RWPE2 (cell line): ENCODE data around the gene PAX7.
"Not testable (repeated sequence)": the region's sequence is repeated elsewhere in the genome, so short reads cannot be mapped to it uniquely, and the experiment has no call there.

ENCODE experiments used
- ATAC-seq: fragments of 200-7000 bp; cut with Tn5 transposase; 3 replicates; pipeline ENCODE4 v1.9.1; 2021; ENCODE audit warnings: low read depth
- DNase-seq: peaks from one replicate; pipeline ENCODE4 v3.0.0-alpha.2; 2020; ENCODE audit warnings: low spot score
- H3K27ac ChIP-seq: fragments of 450-650 bp; 2 replicates; pipeline ENCODE4 v1.5.1; 2017; ENCODE audit warnings: mild to moderate bottlenecking; ENCODE audit not compliant: poor library complexity, severe bottlenecking
- H3K27me3 ChIP-seq: fragments of 250-450 bp; sonication (Bioruptor Pico); 2 replicates; pipeline ENCODE4 v1.5.1; 2021; ENCODE audit warnings: mild to moderate bottlenecking, moderate library complexity; ENCODE audit not compliant: insufficient read depth, poor library complexity, severe bottlenecking
- H3K36me3 ChIP-seq: fragments of 250-450 bp; sonication (Bioruptor Pico); 2 replicates; pipeline ENCODE4 v1.5.1; 2020; ENCODE audit warnings: low read depth, mild to moderate bottlenecking, moderate library complexity
- H3K4me1 ChIP-seq: fragments of 250-450 bp; sonication (Bioruptor Pico); 2 replicates; pipeline ENCODE4 v1.5.1; 2021; ENCODE audit warnings: mild to moderate bottlenecking, moderate library complexity; ENCODE audit not compliant: insufficient read depth, poor library complexity, severe bottlenecking
- H3K4me3 ChIP-seq: fragments of 250-450 bp; sonication (Bioruptor Pico); 2 replicates; pipeline ENCODE4 v1.5.1; 2021; ENCODE audit warnings: mild to moderate bottlenecking, moderate library complexity; ENCODE audit not compliant: severe bottlenecking
- H3K9me3 ChIP-seq: fragments of 250-450 bp; sonication (Bioruptor Pico); 2 replicates; pipeline ENCODE4 v1.5.1; 2021; ENCODE audit warnings: mild to moderate bottlenecking, moderate library complexity; ENCODE audit not compliant: severe bottlenecking
- TF ChIP-seq, protein P1 (sequence below): fragments of 450-650 bp; IDR thresholded peaks from one replicate; pipeline ENCODE4 v1.5.1; 2017; ENCODE audit warnings: mild to moderate bottlenecking, moderate library complexity; ENCODE audit not compliant: poor library complexity, severe bottlenecking

Gene PAX7

GRCh38 chr1:18687273-18687672, 56.6 kb downstream of the PAX7 start:
- H3K36me3 ChIP-seq, result no peaks in the 10 kb centered on the region

DNA sequence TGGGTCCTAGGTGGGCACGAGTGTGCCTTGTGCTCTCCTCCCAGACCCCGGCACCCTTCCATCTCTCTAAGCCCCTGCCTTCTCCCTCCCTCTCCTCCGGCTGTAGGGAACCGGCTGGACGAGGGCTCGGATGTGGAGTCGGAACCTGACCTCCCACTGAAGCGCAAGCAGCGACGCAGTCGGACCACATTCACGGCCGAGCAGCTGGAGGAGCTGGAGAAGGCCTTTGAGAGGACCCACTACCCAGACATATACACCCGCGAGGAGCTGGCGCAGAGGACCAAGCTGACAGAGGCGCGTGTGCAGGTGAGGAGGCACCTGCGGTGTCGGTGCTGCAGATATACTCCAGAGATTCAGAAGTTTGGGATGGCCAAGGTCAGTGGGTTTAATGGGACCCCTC, 61.0 kb downstream of the PAX7 start:
- TF ChIP-seq, protein P1, sequence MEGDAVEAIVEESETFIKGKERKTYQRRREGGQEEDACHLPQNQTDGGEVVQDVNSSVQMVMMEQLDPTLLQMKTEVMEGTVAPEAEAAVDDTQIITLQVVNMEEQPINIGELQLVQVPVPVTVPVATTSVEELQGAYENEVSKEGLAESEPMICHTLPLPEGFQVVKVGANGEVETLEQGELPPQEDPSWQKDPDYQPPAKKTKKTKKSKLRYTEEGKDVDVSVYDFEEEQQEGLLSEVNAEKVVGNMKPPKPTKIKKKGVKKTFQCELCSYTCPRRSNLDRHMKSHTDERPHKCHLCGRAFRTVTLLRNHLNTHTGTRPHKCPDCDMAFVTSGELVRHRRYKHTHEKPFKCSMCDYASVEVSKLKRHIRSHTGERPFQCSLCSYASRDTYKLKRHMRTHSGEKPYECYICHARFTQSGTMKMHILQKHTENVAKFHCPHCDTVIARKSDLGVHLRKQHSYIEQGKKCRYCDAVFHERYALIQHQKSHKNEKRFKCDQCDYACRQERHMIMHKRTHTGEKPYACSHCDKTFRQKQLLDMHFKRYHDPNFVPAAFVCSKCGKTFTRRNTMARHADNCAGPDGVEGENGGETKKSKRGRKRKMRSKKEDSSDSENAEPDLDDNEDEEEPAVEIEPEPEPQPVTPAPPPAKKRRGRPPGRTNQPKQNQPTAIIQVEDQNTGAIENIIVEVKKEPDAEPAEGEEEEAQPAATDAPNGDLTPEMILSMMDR, result no peak
- Histone ChIP-seq H3K4me1 (no peaks in the 10 kb centered on the region), H3K4me3 (no peak overlapping the region), H3K27ac (no peak overlapping the region), H3K9me3 (no peaks in the 10 kb centered on the region), H3K36me3 (no peaks in the 10 kb centered on the region), H3K27me3 (no peaks in the 10 kb centered on the region)
- no peak for ATAC-seq
- no peak for DNase-seq

More at GRCh38 chr1:18687273-18687672, 56.6 kb downstream of the PAX7 start:
- DNase-seq (no peak), ATAC-seq (no peak)
- Histone ChIP-seq H3K27me3 (no peaks in the 10 kb centered on the region), H3K4me1 (no peaks in the 10 kb centered on the region), H3K27ac (no peak overlapping the region), H3K4me3 (no peak overlapping the region), H3K9me3 (no peaks in the 10 kb centered on the region)
- TF ChIP-seq, protein P1, result no peak

- no peak overlapping the region for H3K27ac ChIP-seq
- no peaks in the 10 kb centered on the region for H3K27me3 ChIP-seq
- no peaks in the 10 kb centered on the region for H3K9me3 ChIP-seq
- H3K36me3 ChIP-seq, result no peaks in the 10 kb centered on the region
- TF ChIP-seq, protein P1, result no peak
- H3K4me3 ChIP-seq, result no peak overlapping the region
- ATAC-seq, result peak; percentile 36; the same call in 1 of the 3 replicates
- H3K4me1 ChIP-seq, result no peaks in the 10 kb centered on the region
- no peak for DNase-seq
These were observed 62.8 kb downstream of the PAX7 start for GRCh38 chr1:18693256-18694098.

- not testable (repeated sequence) for H3K4me1 ChIP-seq, DNase-seq, H3K36me3 ChIP-seq, H3K27me3 ChIP-seq, ATAC-seq, H3K4me3 ChIP-seq, H3K9me3 ChIP-seq, H3K27ac ChIP-seq
These were observed 63.6 kb downstream of the PAX7 start for GRCh38 chr1:18694289-18694688.

DNA sequence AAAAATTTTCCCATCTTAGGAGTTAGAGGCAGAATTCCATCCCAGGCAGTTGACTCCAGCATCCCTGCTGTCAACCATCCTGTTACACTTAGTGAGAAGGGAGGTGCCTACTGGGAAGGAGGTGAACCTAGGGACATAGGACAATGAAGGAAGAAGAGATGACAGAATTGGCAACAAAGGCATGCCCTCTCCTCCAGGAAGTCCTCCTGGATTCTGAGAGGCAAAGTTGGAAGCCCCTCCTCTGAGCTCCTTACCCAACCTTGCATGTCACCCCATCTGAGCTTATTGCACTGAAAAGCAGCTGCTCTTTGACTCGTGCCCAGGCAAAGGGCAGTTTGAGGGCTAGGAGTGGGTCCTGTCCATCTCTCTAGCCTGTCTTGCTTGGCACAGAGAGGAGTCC, 66.9 kb downstream of the PAX7 start:
- ATAC-seq, result no peak
- TF ChIP-seq, protein P1, result no peak
- no peak overlapping the region for H3K27ac ChIP-seq
- H3K27me3 ChIP-seq, result peaks cover under 1% of the 10 kb centered on the region
- no peak overlapping the region for H3K4me3 ChIP-seq
- DNase-seq, result no peak
- no peaks in the 10 kb centered on the region for H3K9me3 ChIP-seq
- H3K36me3 ChIP-seq, result no peaks in the 10 kb centered on the region
- no peaks in the 10 kb centered on the region for H3K4me1 ChIP-seq
